GM18526 (cell line): ENCODE measurements around the gene CREB1.

Experiments
- POLR2A ChIP-seq: IDR thresholded peaks from 3 replicates; pipeline ENCODE4 v1.6.1; 2011; ENCODE audit not compliant: insufficient read length; ENCODE audit errors: extremely low read depth

The CREB1 gene

GRCh38 chr2:207621501-207622039 lies 91.8 kb downstream of the CREB1 start:
- TF ChIP-seq POLR2A = no peak

GRCh38 chr2:207624185-207625013 lies 94.6 kb downstream of the CREB1 start:
- TF ChIP-seq POLR2A = peak; percentile 75

- TF ChIP-seq POLR2A = peak; percentile 49
Observed at GRCh38 chr2:207625014-207625907, 95.5 kb downstream of the CREB1 start, which contains the start of gene METTL21A. Gene METTL21A, minus strand, starts transcription at chr2:207625394. Its CDS starts 1,019 bp downstream, at chr2:207624375.

- TF ChIP-seq POLR2A = no peak
Observed at GRCh38 chr2:207629553-207629952, 99.8 kb downstream of the CREB1 start.

- no peak for TF ChIP-seq POLR2A
Observed at GRCh38 chr2:207630491-207630890, 100.7 kb downstream of the CREB1 start.

GRCh38 chr2:207632575-207633493 lies 103.1 kb downstream of the CREB1 start:
- TF ChIP-seq POLR2A = no peak

- no peak for TF ChIP-seq POLR2A
Observed at GRCh38 chr2:207633686-207634085, 103.9 kb downstream of the CREB1 start.

- TF ChIP-seq POLR2A = no peak
Observed at GRCh38 chr2:207635468-207636200, 105.9 kb downstream of the CREB1 start.

GRCh38 chr2:207640160-207640559 lies 110.4 kb downstream of the CREB1 start:
- no peak for TF ChIP-seq POLR2A

GRCh38 chr2:207640661-207641060 lies 110.9 kb downstream of the CREB1 start:
- no peak for TF ChIP-seq POLR2A

GRCh38 chr2:207643892-207644291 lies 114.1 kb downstream of the CREB1 start:
- no peak for TF ChIP-seq POLR2A
